ENCODE measurements around the gene APOA4.
"Not testable (repeated sequence)": the region's sequence is repeated elsewhere in the genome, so short reads cannot be mapped to it uniquely, and the experiment has no call there.

The APOA4 gene

GRCh38 chr11:116804001-116804400 is 19.1 kb downstream of the APOA4 start:
- DNase-seq (ENCODE audit: low read depth, low spot score), result no peak

DNA sequence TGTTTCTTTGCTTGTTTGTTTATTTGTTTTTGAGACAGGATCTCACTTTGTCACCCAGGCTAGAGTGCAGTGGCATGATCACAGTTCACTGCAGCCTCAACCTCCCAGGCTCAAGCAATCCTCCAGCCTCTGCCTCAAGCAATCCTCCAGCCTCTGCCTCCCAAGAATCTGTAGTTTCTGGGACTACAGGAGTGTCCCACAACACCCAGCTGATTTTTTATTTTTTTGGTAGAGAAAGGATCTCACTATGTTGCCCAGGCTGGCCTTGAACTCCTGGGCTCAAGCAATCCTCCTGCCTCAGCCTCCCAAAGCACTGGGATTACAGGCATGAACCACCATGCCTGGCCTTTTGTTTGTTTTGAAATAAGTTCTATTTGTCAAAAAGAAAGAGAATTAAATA is 21.4 kb downstream of the APOA4 start:
- not testable (repeated sequence) for DNase-seq (ENCODE audit: low read depth, low spot score)

DNA sequence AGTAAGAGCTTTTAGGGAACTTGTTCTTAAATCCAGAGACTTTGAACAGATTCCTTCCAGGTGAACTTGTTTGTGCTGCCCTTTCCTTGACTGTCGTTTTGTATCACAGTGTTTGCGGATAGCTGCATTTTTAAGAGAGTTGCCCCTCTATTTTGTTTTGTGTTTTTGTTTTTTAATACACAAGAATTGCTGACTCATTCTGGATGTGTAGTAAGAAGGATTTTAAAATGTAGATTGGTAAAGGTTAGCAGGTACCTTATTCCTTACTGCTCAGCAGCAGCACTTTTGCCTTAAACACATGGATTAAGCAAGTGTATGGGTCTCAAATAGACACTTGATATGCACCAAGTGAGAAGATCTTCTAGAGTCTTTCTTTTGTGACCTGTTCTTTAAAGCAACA is 22.5 kb downstream of the APOA4 start:
- DNase-seq (ENCODE audit: low read depth, low spot score), result no peak

GRCh38 chr11:116798368-116798767 is 24.7 kb downstream of the APOA4 start:
- no peak for DNase-seq (ENCODE audit: low read depth, low spot score)

- no peak for DNase-seq (ENCODE audit: low read depth, low spot score)
Measured at GRCh38 chr11:116797816-116798215, 25.3 kb downstream of the APOA4 start.

DNA sequence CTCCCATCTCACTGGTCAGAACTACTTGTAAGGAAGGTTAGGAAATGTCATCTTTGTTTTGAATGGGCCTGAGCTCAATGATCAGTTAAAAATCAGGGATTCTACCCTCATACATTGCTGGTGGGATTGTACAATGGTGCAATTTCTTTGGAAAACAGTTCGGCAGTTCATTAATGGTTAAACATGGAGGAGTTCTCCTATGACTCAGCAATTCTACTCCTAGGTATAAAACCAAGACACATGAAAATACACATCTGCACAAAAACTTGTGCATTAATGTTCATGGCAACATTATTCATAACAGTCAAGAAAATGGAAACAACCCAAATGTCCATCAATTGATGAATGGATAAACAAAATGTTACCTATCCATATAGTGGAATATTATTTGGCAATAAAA is 26.6 kb downstream of the APOA4 start:
- no peak for DNase-seq (ENCODE audit: low read depth, low spot score)

- no peak for DNase-seq (ENCODE audit: low read depth, low spot score)
Measured at GRCh38 chr11:116794851-116795250, 28.3 kb downstream of the APOA4 start.

DNA sequence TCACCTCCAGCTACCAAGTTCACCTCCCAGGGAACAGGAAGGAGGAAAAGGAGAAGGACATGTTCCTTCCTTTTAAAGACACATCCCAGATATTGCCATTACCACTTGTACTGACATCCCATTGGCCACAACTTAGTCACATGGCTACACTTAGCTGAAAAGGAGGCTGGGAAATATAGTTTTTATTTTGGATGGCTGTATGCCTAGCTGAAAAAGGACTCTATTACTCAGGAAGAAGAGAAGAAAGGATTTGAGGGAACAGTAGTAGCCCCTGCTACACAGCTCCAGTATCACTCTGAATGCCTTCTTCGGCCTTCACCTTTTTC is 29.4 kb downstream of the APOA4 start:
- no peak for DNase-seq (ENCODE audit: low read depth, low spot score)

- DNase-seq (ENCODE audit: low read depth, low spot score), result peak; percentile 58
Measured at GRCh38 chr11:116792869-116793771, 30.0 kb downstream of the APOA4 start.

GRCh38 chr11:116792144-116792868 is 30.8 kb downstream of the APOA4 start:
- DNase-seq (ENCODE audit: low read depth, low spot score), result no peak

- DNase-seq (ENCODE audit: low read depth, low spot score), result no peak
Measured at GRCh38 chr11:116791813-116792143, 31.3 kb downstream of the APOA4 start, which contains the start of gene APOA5. TSS of gene APOA5 (minus strand) at chr11:116791879. CDS start at chr11:116791860, 19 bp downstream.

DNA sequence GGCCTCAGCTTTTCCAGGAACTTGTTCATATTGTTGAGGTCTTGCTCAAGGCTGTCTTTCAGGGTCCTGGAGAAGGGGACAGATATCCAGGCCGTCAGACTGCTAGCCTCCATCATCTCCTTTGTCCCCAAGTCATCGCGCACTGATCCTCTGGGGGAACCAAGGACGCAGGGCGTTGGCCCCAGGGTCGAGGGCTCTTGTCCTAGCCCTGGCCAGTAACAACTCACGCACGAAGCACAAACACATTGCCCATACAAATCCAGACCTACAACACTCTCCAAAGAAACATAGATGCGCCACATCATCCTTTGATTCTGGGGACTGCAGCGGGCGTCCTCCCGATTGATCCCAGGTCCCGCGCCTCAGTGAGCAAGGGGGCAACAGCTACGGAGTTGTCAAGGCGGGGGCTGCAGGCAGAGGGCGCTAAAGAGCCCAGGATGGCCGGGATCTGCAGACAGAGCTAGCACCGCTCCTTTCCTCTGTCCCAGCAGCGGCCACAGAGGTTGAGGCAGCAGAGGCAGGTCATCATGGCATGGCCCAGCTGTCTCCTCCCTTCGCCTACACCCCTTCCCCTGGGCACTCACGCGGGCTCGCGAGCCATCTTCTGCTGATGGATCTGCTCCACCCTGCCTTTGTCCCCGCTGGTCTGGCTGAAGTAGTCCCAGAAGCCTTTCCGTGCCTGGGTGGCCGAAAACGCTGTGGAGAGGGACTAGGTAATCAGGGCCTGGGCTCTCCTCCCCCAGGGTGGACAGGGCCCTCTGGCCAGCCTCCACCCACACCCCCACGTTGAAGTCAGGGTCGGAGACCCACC is 31.9 kb downstream of the APOA4 start:
- DNase-seq (ENCODE audit: low read depth, low spot score), result peak; percentile 82

- no peak for DNase-seq (ENCODE audit: low read depth, low spot score)
Measured at GRCh38 chr11:116790167-116791001, 32.7 kb downstream of the APOA4 start.

- no peak for DNase-seq (ENCODE audit: low read depth, low spot score)
Measured at GRCh38 chr11:116788975-116789374, 34.1 kb downstream of the APOA4 start.

DNA sequence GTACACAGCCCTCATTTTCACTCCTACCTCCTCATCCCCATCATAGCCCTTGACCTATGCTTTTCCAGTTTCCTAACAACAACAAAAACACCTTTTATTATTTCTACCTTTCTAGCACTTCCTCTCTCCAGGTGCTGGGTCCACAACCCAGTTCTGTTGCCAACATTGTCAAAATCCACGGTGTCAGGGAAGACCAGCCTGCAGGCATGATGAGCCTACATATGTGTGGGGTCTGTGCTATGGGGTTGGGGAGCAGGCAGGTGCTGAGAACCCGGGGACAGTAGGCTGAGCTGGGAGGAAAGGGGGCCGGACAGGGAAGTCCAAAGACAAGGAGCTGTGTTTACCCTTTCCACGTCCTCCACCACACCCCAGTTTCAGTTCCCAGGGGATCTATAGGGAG is 34.6 kb downstream of the APOA4 start:
- no peak for DNase-seq (ENCODE audit: low read depth, low spot score)

GRCh38 chr11:116787786-116788486 is 35.2 kb downstream of the APOA4 start, which contains the start of gene ZPR1:
TSS of gene ZPR1 (minus strand) at chr11:116788023. CDS start at chr11:116787990, 33 bp downstream.
- DNase-seq (ENCODE audit: low read depth, low spot score), result peak; percentile 87

DNA sequence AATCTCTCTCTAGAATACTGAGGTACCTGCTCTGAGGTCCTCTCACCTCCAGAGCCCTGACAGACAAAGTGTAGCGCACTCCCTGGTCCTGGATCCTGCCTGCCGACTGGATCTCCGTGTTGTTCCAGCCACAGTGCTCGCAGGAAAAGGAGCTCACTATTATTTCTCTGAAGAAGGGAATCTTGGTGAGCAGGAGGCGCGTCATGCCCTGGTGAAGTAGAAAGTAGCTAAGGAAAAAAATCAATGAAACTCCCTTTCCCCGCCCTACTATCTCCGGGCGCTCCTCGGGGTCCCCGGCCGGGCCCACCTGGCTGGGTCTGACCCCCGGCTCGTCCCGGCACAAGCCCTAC is 35.7 kb downstream of the APOA4 start:
- DNase-seq (ENCODE audit: low read depth, low spot score), result peak; percentile 23

- no peak for DNase-seq (ENCODE audit: low read depth, low spot score)
Measured at GRCh38 chr11:116786966-116787365, 36.1 kb downstream of the APOA4 start.

DNA sequence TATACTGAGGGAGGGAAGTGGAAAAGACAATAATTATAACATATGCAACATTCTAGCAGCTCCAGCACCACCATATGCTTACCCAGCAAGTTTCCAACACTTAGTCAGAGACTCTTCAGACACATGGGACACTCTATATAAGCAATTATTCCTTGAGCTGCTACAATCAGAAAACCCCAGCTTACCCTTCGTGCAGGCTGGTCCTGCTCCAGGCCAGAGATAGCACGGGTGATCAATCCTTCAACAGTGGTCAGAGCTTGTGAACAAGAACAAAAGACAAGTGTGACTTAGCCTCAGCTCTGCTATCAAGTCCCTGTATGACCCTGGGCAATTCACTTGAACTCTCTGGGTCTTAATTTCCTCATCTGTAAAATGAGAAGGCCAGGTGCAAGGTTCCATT is 36.8 kb downstream of the APOA4 start:
- DNase-seq (ENCODE audit: low read depth, low spot score), result no peak

DNA sequence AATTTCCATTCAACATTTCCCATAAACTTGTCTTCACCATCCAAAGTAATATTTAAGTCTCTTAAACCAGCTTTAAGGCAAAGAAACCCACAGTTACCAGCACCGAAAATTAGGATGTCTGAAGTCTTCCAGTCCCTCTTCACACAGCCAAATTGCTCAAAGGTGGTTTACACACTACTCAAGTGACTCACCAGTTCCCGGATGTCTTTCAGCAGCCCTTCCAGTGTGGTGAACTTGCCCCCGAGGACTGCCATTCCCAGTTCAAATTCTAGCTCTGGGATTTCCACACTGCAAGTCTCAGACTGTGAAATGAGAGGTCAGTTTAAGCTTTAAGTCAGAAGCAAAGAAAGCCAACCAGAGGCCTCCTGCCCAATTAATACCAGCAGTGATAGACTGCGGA is 40.4 kb downstream of the APOA4 start:
- DNase-seq (ENCODE audit: low read depth, low spot score), result peak; percentile 45

GRCh38 chr11:116778556-116778955 is 44.5 kb downstream of the APOA4 start:
- no peak for DNase-seq (ENCODE audit: low read depth, low spot score)
